PC-3 (cell line): ENCODE results near the gene ZNF195.
"Not testable (repeated sequence)": the region's sequence is repeated elsewhere in the genome, so short reads cannot be mapped to it uniquely, and the experiment has no call there.

ENCODE experiments used
- CTCF ChIP-seq: fragments of 300-600 bp; sonication (generic); conservative IDR thresholded peaks from 2 replicates; pipeline ENCODE4 v1.5.1; 2017; ENCODE audit warnings: antibody characterized with exemption, low read depth, mild to moderate bottlenecking, low read length
- EZH2 ChIP-seq: fragments of 300-600 bp; sonication (generic); IDR thresholded peaks from one replicate; pipeline ENCODE4 v1.6.1; 2017; ENCODE audit warnings: antibody characterized with exemption, mild to moderate bottlenecking, low read length; ENCODE audit not compliant: unreplicated experiment
- EZH2phosphoT487 ChIP-seq: fragments of 300-600 bp; sonication (generic); IDR thresholded peaks from 2 replicates; pipeline ENCODE4 v1.6.1; 2018; ENCODE audit warnings: mild to moderate bottlenecking, antibody characterized with exemption, low read length, borderline replicate concordance

GRCh38 chr11:3402861-3403250 lies 23.9 kb upstream of the ZNF195 start:
- TF ChIP-seq CTCF, EZH2, EZH2phosphoT487: not testable (repeated sequence)
